GM18861 (cell line): ENCODE data around the gene ENTPD8.

Source experiments
- ATAC-seq: cut with Tn5 transposase; IDR thresholded peaks from one replicate; pipeline ENCODE4 v1.9.1; 2021; ENCODE audit not compliant: unreplicated experiment

ENTPD8 gene

GRCh38 chr9:137447722-137448601 lies 6.8 kb upstream of the ENTPD8 start:
- ATAC-seq = no peak

DNA sequence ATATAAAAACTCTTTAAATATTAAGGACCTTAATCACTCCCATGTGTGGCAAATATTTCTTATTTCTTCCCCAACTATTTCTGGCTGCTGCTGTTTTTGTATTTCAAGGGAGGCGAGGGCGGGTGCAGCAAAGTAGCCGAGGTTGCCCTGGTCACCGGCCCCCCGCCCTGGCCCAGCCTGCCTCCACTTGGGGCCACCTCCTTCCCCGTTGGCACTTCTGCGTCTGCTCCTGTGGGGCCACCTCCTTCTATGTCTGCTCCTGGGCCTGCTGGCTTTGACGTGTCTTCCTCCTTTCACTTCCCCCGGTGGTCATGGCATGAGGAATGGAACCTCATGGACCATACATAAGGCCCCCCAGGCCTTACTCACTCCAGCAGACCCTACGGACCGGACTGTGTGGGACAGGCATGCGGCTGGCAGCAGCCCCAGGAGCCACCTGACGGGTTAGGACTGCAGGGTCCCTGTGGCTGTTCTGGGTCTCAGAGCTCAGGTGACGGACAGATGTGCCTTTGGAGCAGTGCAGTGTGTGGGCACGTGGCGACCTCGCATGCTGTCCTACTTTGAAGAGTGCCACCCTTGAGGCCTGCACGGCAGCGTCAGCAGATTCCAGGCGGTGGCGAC lies 5.8 kb upstream of the ENTPD8 start:
- ATAC-seq = no peak

- no peak for ATAC-seq
These were observed 4.8 kb upstream of the ENTPD8 start for GRCh38 chr9:137445930-137446431.

DNA sequence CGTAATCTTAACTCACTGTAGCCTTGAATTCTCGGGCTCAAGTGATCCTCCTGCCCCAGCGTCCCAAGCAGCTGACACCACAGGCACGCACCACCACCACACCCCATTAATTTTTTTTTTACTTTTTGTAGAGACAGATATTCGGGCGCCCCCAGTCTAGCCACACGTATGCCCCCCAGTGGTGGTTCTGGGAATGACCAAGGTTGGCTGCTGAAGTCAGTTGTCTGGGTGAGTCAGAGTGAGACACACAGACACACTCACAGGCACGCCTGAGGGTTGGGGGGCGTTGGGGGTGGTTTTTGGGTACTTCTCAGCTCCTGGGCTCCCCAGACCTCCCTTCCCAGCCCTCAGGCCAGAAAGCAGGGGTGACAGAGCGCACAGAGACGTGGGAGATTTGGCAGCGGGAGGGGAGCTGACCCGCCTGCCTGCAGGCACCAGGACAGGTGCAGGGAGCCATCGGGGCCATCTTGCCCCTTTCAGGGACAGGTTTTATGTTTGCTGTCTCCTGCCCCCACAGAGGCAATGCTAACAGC lies 4.2 kb upstream of the ENTPD8 start:
- no peak for ATAC-seq

- ATAC-seq = no peak
These were observed 3.1 kb upstream of the ENTPD8 start for GRCh38 chr9:137444106-137444790.

GRCh38 chr9:137441935-137442321 lies 771 bp upstream of the ENTPD8 start:
- no peak for ATAC-seq

GRCh38 chr9:137439158-137439714 lies 1.9 kb downstream of the ENTPD8 start:
- ATAC-seq = no peak

- ATAC-seq = no peak
These were observed 2.5 kb downstream of the ENTPD8 start for GRCh38 chr9:137438591-137439157.

DNA sequence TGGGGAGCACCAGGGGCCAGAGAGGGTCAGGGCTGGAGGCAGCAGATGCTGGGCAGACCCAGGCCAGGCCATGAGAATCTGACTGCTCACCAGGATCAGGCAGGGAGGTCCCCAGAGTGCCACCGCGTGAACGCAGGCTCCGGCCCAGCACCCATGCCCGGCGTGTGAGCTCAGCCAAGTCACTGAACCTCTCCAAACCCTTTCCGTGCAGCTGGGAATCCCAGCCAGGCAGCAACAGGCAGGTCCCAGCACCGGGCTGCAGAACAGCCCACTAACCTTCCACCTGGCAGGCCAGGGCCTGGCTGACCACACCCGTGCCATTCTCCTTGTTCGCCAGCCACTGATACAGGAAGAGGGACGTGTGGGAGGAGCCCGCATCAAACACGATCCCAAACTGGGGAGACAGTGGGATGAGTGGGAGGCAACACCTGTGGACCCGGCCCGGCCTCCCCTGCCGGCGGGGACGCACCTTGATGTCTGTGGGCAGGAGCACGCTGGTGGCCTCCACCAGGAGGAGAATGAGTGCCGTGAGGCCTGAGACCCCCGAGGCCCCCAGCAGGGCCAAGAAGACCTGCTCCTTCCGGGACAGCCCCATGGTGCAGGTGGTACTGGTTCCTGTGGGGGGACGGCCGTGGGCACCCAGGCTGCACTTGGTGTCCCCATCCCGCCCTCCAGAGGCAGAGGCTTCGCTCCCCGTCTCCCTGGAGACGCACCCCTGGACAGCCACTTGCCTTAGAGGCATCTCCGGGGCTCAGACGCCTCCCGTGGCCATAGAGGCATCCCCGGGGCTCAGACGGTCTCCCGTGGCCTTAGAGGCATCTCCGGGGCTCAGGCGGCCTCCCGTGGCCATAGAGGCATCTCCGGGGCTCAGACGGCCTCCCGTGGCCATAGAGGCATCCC lies 3.2 kb downstream of the ENTPD8 start:
- no peak for ATAC-seq

GRCh38 chr9:137436761-137437600 lies 4.2 kb downstream of the ENTPD8 start:
- no peak for ATAC-seq

GRCh38 chr9:137435980-137436760 lies 5.0 kb downstream of the ENTPD8 start:
- ATAC-seq = no peak

GRCh38 chr9:137435381-137435891 lies 5.7 kb downstream of the ENTPD8 start:
- no peak for ATAC-seq

DNA sequence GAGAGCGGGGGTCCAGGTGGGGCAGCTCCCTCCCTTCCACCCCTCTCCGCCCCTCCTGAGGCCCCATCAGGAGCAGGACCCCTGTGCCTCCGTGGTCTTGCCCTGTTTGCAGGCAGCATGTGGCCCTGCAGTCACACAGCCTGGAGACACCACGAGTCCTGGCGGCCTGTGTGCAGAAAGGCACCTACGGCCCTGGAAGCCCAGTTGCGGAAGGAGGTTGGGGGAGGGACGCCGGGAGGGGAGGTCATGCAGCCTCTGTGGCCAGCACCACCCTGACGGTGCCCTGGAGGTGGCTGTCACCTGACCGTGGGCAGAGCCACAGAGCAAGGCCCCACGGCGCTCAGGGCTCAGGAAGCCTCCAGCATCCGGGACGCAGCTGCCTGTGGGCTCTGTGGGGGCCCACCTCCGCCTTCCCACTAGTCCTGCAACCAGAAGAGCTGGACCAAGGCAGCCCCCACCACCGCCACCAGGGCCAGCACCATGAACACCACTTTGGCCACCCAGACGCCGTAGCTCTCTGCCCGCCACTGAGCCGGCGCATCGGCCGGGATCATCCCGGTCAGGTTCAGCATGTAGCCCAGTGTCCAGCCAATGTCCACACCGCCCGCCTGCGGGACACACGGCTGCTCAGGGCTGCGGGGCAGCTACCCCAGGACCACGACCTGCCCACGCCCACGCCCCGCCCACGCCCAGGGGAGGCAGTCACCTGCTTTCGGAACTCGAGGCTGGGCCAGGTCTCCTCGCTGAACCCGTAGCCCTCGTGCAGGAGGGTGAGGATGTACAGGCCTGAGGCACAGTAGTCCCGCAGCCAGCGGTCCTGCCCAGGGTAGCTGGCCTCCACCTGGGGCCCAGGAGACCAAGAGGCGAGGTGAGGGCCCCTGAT lies 6.4 kb downstream of the ENTPD8 start:
- ATAC-seq = no peak

- no peak for ATAC-seq
These were observed 7.2 kb downstream of the ENTPD8 start for GRCh38 chr9:137433916-137434431.

DNA sequence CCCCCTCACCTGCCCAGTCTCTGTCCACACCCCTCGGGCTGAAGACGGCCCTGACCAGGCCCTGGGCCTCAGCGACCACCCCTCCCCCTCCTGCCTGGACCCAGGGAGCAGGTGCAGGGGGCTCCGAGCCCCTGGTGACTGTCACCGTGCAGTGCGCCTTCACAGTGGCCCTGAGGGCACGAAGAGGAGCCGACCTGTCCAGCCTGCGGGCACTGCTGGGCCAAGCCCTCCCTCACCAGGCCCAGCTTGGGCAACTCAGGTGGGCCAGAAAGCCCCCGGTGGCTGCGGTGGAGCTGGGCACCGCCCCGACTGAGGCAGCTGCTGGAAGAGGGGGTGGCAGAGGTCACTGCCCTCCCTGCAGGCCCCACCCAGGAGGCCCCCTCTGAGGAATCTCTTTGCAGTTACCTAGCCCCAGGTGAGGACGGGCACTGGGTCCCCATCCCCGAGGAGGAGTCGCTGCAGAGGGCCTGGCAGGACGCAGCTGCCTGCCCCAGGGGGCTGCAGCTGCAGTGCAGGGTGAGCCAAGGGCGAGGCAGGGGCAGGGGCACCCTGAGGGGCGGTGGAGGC lies 7.7 kb downstream of the ENTPD8 start:
- no peak for ATAC-seq

DNA sequence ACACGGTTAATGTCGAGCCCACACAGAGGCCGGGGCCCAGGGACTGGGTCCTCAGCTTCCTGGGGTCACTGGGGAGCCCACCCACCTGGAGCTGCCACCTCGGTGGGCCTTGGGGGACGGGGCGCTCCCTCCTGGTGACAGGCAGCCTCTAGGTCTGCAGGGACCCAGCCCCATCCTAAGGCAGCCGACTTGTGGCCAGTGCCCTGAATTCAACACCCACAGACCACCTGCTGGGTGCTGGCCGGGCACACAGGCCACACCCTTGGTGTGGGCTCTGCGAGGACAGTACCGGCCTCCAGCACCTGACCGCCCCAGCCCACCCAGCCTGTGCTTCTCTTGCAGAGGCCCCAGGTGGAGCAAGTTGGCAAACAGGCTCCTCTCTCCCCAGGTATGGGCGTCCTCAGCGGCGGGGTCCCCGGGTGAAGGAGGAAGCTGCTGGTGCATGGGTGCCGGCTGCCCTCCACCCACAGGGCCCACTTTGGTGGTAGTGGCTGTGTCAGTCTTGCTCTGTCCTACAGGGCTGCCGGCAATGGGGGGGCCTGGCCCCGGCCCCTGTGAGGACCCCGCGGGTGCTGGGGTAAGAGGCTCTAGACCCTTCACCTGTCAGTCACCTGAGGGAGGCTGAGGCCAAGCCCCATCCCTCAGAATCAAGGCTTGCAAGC lies 8.3 kb downstream of the ENTPD8 start:
- no peak for ATAC-seq
